Calu3 (cell line): ENCODE results near the gene TUBB. TPM values are rescaled to one million over a fixed set of nuclear protein-coding genes. Genes with fewer than 3 reads are reported as not detected.
A peak's percentile ranks its signal among the peaks of the same experiment; 100 is the strongest.

Experiments
- BruUV-seq: library from RNA; stranded (reverse); fragments of 400-500 nt; replicated peaks from 2 replicates; lab custom pipeline; 2021; lab: Mats Ljungman, UMichigan
- CTCF ChIA-PET: fragments of 300-600 bp; sonication (Branson Sonifier 250); formaldehyde crosslinking; loops from one replicate; lab custom pipeline; 2022; ENCODE audit warnings: antibody characterized with exemption; lab: Charles Lee
- DNase-seq: peaks from one replicate; pipeline ENCODE4 v3.0.0; 2022
- H3K27ac Mint-ChIP-seq: one replicate; pipeline ENCODE4 v1.8.0; 2022; ENCODE audit warnings: mixed read lengths; ENCODE audit not compliant: unreplicated experiment
- H3K27me3 Mint-ChIP-seq: one replicate; pipeline ENCODE4 v1.8.0; 2022; ENCODE audit warnings: mixed read lengths; ENCODE audit not compliant: unreplicated experiment
- H3K36me3 Mint-ChIP-seq: one replicate; pipeline ENCODE4 v1.8.0; 2022; ENCODE audit warnings: mild to moderate bottlenecking, moderate library complexity, mixed read lengths; ENCODE audit not compliant: insufficient read depth, unreplicated experiment
- H3K4me1 Mint-ChIP-seq: one replicate; pipeline ENCODE4 v1.8.0; 2022; ENCODE audit warnings: mild to moderate bottlenecking, low read depth, mixed read lengths; ENCODE audit not compliant: unreplicated experiment
- H3K4me3 Mint-ChIP-seq: one replicate; pipeline ENCODE4 v1.8.0; 2022; ENCODE audit warnings: mild to moderate bottlenecking, low read depth, moderate library complexity, mixed read lengths; ENCODE audit not compliant: unreplicated experiment
- H3K9me3 Mint-ChIP-seq: one replicate; pipeline ENCODE4 v1.8.0; 2022; ENCODE audit warnings: low read depth, mixed read lengths; ENCODE audit not compliant: unreplicated experiment
- intact Hi-C: fragments of 100-400 bp; cut with micrococcal nuclease; formaldehyde crosslinking; loops from one replicate; pipeline ENCODE4 v1.10.0; 2022; ENCODE audit not compliant: unreplicated experiment
- total RNA-seq: library from RNA; stranded (reverse); gene quantifications from 2 replicates; pipeline ENCODE4 v1.2.3, GENCODE V29; 2022
- TF ChIP-seq, protein P1 (sequence below): fragments of 200-600 bp; IDR thresholded peaks from one replicate; pipeline ENCODE4 v1.8.0; 2022; ENCODE audit warnings: antibody characterized with exemption; ENCODE audit not compliant: unreplicated experiment

The TUBB gene
- total RNA-seq, 1 experiment from 2014 or later = 1,123 TPM

GRCh38 chr6:30743099-30744053, 23.2 kb downstream of the TUBB start:
- BruUV-seq = TSS peak; percentile 99
- peaks cover 13% of the 10 kb centered on the region for H3K27me3 Mint-ChIP-seq
- intact Hi-C loops = loop anchor here (2.0 kb wide), 2 partner anchors 71 to 133 kb away; no protein-coding TSS in a partner anchor
- TF ChIP-seq, protein P1, sequence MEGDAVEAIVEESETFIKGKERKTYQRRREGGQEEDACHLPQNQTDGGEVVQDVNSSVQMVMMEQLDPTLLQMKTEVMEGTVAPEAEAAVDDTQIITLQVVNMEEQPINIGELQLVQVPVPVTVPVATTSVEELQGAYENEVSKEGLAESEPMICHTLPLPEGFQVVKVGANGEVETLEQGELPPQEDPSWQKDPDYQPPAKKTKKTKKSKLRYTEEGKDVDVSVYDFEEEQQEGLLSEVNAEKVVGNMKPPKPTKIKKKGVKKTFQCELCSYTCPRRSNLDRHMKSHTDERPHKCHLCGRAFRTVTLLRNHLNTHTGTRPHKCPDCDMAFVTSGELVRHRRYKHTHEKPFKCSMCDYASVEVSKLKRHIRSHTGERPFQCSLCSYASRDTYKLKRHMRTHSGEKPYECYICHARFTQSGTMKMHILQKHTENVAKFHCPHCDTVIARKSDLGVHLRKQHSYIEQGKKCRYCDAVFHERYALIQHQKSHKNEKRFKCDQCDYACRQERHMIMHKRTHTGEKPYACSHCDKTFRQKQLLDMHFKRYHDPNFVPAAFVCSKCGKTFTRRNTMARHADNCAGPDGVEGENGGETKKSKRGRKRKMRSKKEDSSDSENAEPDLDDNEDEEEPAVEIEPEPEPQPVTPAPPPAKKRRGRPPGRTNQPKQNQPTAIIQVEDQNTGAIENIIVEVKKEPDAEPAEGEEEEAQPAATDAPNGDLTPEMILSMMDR = no peak
- peak overlapping the region; percentile 98 for H3K27ac Mint-ChIP-seq
- H3K9me3 Mint-ChIP-seq = no peaks in the 10 kb centered on the region
- no peak for DNase-seq
- CTCF ChIA-PET = interaction anchor here (0.6 to 2.1 kb wide), 5 partner anchors 26 to 95 kb away, joined by 4 to 10 read pairs (median 6); no protein-coding TSS in a partner anchor
- H3K4me1 Mint-ChIP-seq = peaks cover 64% of the 10 kb centered on the region
- peaks cover 90% of the 10 kb centered on the region for H3K36me3 Mint-ChIP-seq
- peak overlapping the region; percentile 93 for H3K4me3 Mint-ChIP-seq

GRCh38 chr6:30744054-30744805, 24.1 kb downstream of the TUBB start, which contains the start of gene IER3:
TSS of gene IER3 (minus strand) at chr6:30744547. CDS start at chr6:30744518, 29 bp downstream.
- CTCF ChIA-PET = interaction anchor here (0.7 to 2.1 kb wide), 7 partner anchors 8 to 163 kb away, joined by 3 to 10 read pairs (median 4); no protein-coding TSS in a partner anchor
- H3K4me3 Mint-ChIP-seq = peak within 1 kb of the TSS; percentile 93
- intact Hi-C loops = loop anchor here (2.0 kb wide), 1 partner anchor 133 kb away; no protein-coding TSS in a partner anchor
- peak within 1 kb of the TSS; percentile 98 for H3K27ac Mint-ChIP-seq
- no peaks in the 10 kb centered on the region for H3K9me3 Mint-ChIP-seq
- TF ChIP-seq, protein P1 = peak; percentile 51
- DNase-seq = peak; percentile 97
- TSS peak; percentile 93 for BruUV-seq
- peaks cover 64% of the 10 kb centered on the region for H3K4me1 Mint-ChIP-seq
- peaks cover 13% of the 10 kb centered on the region for H3K27me3 Mint-ChIP-seq
- H3K36me3 Mint-ChIP-seq = peaks cover 90% of the 10 kb centered on the region

- no TSS peak for BruUV-seq
- Mint-ChIP-seq H3K4me1 (peaks cover 52% of the 10 kb centered on the region), H3K4me3 (peak overlapping the region; percentile 59), H3K27me3 (peaks cover 13% of the 10 kb centered on the region), H3K36me3 (peaks cover 81% of the 10 kb centered on the region), H3K27ac (peak overlapping the region; percentile 98), H3K9me3 (no peaks in the 10 kb centered on the region)
- DNase-seq = no peak
- intact Hi-C loops = no loop called here
- CTCF ChIA-PET = interaction anchor here (0.6 to 1.0 kb wide), 4 partner anchors 12 to 734 kb away, joined by 3 to 4 read pairs (median 3); no protein-coding TSS in a partner anchor
- TF ChIP-seq, protein P1 = no peak
Observed at GRCh38 chr6:30747300-30747687, 27.1 kb downstream of the TUBB start.
